Measurements from ENCODE around the gene USP11.

USP11 gene

DNA sequence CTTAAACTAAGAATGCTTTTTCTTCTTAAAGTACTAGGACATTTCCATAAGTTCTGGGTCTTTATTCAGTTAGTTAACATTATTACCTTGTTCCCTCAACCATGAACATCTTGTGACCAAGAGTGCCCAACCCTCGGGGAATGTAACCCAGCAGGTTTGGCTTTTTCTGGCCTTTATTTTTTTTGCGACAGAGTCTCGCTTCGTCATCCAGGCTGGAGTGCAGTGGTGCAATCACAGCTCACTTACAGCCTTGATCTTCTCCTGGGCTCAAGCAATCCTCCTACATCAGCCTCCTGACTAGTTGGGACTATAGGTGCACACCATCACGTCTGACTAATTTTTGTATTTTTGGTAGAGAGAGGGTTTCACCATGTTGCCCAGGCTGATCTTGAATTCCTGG, 65.1 kb downstream of the USP11 start:
- no peak for TF ChIP-seq CTCF (IDR thresholded peaks at IDR 0.05; ENCODE audit: low read depth, low read length)

More for the DNA sequence above, 65.1 kb downstream of the USP11 start:
- no peak for DNase-seq (ENCODE audit: low read depth, low spot score)
- in situ Hi-C loops (cut with HindIII; ENCODE audit: low sequenced_read_pairs), result no loop called here
- H3K4me3 ChIP-seq (ENCODE audit: low read depth, low read length), result no peak overlapping the region

Measured in astrocyte of the spinal cord (primary cell).